Measurements from ENCODE around the gene DRAP1.

GRCh38 chr11:65919141-65919572 lies at the start of gene DRAP1:
- TF ChIP-seq POLR2A (IDR thresholded peaks at IDR 0.05) (peak in 3 of 4 donors; percentile 25 to 78 (median 69)), EP300 (IDR thresholded peaks at IDR 0.05) (peak in 1 of 4 donors; percentile 35), CTCF (IDR thresholded peaks at IDR 0.05) (peak in 1 of 6 experiments; percentile 24), POLR2AphosphoS5 (IDR thresholded peaks at IDR 0.05) (peak; percentile 65 to 79)
